Measurements from ENCODE around the gene TOX3.

TOX3 gene

DNA sequence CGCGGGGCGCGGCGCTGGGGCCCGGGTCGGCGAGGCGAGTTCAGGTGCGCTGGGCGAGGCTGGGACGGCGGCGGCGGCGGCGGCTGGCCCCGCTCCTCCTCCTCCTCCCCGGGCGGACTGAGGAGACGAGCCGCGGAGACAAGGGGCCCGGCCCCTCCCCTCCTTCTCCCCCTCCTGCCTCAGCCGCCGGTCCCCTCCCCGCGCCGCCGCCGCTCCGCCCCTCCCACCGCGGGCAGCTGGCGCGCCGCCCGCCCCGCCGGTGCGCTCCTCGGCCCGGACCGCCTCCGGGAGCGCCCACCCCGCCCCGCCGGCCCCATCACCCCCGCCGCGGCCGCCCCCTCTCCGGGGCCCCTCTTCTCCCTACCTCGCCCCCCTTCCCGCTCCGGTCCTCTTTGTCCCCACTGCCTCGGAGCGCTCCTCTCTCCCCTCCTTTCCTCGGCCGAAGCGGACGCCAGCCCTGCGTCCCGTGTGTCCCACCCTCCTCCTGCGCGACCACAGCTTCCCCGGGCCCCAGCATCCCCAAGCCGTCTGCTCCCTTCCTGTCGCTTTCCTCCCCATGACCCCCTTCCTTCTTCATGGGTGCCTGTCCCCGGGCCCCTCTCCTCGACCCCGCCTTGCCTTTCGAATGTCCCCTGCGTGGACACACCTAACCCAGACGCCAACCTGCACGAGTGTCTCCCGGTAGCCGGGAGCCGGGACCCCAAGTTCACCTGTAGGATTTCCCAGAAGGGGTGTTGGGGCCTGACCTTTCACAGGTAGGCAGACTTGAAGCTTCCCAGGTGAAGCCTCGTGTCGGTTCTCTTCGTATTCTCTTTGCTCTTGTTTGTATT is at the start of gene TOX3:
Gene TOX3 (minus strand): TSS at position 140 of the 830 bp plus-strand sequence. CDS start 420 bp downstream, outside the sequence.
- peak; percentile 9 for DNase-seq (ENCODE audit: low spot score)
- TF ChIP-seq, protein P1, sequence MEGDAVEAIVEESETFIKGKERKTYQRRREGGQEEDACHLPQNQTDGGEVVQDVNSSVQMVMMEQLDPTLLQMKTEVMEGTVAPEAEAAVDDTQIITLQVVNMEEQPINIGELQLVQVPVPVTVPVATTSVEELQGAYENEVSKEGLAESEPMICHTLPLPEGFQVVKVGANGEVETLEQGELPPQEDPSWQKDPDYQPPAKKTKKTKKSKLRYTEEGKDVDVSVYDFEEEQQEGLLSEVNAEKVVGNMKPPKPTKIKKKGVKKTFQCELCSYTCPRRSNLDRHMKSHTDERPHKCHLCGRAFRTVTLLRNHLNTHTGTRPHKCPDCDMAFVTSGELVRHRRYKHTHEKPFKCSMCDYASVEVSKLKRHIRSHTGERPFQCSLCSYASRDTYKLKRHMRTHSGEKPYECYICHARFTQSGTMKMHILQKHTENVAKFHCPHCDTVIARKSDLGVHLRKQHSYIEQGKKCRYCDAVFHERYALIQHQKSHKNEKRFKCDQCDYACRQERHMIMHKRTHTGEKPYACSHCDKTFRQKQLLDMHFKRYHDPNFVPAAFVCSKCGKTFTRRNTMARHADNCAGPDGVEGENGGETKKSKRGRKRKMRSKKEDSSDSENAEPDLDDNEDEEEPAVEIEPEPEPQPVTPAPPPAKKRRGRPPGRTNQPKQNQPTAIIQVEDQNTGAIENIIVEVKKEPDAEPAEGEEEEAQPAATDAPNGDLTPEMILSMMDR (IDR thresholded peaks at IDR 0.05; ENCODE audit: borderline replicate concordance, control extremely low read depth, extremely low read depth, insufficient read depth, missing control alignments), result no peak
- in situ Hi-C loops (cut with MboI; ENCODE audit: low sequenced_read_pairs, unreplicated experiment), result no loop called here

DNA sequence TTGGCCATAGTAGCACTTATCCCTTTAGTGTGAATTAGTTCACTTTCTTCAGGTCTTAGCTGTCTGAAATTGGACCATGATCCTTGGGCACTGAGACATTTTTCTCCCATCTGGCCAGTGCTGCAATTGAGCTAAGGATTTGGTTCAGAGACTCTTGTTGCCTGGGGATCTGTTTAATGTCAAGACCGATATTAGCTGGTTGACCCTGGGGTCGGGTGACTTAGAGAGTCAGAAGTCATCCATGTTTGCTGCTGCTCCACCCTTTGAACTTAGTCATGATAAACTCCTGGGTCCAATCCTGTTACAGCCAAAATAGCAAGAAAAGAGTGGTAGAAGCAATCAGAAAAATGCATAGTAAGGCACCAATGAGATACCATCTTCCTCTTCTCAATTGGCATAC is 45.8 kb upstream of the TOX3 start:
- in situ Hi-C loops (cut with MboI; ENCODE audit: low sequenced_read_pairs, unreplicated experiment), result no loop called here
- TF ChIP-seq, protein P1 (IDR thresholded peaks at IDR 0.05; ENCODE audit: borderline replicate concordance, control extremely low read depth, extremely low read depth, insufficient read depth, missing control alignments), result no peak

DNA sequence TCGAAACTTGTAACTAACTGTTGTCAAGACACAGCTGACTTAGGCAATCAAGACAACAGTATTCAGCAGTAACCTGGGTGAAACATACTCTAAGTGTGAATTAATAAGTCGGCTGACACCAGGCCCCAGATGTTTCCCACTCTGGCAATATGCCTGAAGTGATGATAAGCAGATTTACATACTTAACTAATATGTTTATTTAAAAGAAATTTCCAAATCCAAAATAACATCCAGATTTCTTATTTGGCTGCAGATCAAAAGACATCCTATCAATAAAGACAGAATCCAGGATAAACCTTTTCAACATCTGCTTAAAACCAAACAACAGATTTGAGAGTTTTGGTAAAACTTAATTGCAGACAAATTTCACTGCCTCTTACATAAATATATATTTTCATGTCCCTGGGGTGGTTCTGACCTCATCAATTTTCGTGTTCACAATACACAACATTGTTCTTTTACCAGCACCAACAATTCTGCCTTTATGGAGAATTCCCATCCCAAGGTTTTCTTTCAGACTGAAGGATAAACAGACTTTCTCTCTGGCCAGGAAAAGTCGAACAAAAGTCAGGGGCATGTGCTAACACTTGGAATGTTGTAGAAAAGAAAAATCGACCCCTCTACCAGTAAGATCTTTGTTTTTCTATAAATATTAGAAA is 45.1 kb upstream of the TOX3 start:
- no peak for DNase-seq (ENCODE audit: low spot score)
- TF ChIP-seq, protein P1 (IDR thresholded peaks at IDR 0.05; ENCODE audit: borderline replicate concordance, control extremely low read depth, extremely low read depth, insufficient read depth, missing control alignments), result no peak
- in situ Hi-C loops (cut with MboI; ENCODE audit: low sequenced_read_pairs, unreplicated experiment), result no loop called here

More for the DNA sequence above, 45.8 kb upstream of the TOX3 start:
- DNase-seq (ENCODE audit: low spot score), result no peak

DNA sequence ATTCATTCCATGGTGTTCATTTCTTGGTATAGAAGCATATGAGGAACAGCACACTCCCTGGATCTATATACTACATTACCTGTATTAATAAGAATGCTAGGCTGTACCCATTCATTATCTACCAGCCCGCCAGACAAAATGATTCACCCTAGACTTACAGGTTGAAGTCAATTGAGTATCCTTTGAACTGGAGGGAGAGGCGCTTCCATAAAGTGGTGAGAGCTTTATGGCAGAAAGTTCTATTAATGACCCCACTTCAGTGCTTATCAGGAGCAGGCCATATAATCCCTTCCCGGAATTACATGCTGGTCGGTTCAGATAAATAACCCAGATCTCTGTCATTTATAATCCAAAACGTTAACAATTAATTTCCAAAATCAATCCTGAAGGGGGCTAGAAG is 44.5 kb upstream of the TOX3 start:
- TF ChIP-seq, protein P1 (IDR thresholded peaks at IDR 0.05; ENCODE audit: borderline replicate concordance, control extremely low read depth, extremely low read depth, insufficient read depth, missing control alignments), result no peak
- in situ Hi-C loops (cut with MboI; ENCODE audit: low sequenced_read_pairs, unreplicated experiment), result no loop called here
- no peak for DNase-seq (ENCODE audit: low spot score)

DNA sequence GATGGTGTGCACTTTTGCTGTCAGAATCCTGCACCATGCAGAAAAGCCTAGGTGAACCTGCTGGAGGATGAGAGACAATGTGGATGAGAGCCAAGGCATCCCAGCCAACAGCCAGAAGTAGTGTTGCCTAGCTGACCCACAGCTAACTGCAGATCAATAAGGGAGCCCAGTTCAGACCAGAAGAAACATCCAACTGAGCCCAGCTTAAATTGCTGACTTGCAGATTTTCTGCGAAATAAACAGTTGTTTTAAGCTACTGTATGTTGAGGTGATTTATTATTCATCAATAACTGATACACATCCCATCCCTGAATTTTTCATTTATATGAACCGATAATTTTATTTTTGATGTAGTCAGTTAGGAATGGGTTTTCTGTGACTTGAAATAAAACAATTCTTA is 39.2 kb upstream of the TOX3 start:
- in situ Hi-C loops (cut with MboI; ENCODE audit: low sequenced_read_pairs, unreplicated experiment), result no loop called here
- TF ChIP-seq, protein P1 (IDR thresholded peaks at IDR 0.05; ENCODE audit: borderline replicate concordance, control extremely low read depth, extremely low read depth, insufficient read depth, missing control alignments), result no peak
- no peak for DNase-seq (ENCODE audit: low spot score)

DNA sequence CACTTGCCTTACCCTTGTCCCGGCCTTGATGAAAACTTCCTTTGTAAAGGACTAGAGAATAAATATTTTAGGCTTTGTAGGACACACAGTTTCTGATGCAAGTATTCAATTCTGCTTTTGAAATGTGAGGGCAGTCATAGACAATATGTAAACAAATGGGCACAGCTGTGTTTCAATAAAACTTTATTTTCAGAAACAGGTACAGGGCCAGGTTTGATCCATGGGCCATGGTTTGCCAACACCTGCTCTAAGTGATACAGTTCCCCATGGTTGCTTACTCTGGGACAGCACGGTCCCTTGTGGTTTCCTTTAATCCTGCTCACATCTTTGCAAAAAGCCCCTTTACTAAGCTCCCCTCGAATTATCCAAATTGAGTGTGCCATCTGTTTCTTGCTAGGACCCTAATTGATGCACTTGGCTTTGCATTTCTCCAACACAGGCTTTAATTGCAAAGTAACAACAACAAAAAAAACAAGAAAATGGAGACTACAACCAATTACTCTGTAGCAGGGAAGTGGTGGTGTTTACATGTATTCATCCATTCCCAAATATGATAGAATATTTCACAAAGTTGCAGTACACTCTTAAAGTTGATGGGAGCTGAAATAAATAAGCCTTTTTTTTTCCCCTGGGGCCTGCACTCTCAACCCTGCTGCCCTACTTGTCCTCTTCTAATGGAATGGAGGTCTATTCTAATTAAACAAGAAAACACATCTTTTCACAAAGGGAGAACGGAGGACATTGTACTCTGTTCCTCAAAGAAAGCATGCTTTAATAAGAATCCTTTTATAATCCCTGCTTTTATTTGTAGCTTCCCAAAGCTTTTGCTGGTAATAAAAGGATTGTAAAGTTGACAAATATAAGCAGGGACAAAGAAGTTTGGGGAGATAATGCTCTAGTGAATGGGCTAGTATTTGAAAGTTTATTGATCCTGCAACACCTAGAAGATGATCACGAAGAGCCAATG is 37.7 kb upstream of the TOX3 start:
- in situ Hi-C loops (cut with MboI; ENCODE audit: low sequenced_read_pairs, unreplicated experiment), result no loop called here
- no peak for DNase-seq (ENCODE audit: low spot score)
- TF ChIP-seq, protein P1 (IDR thresholded peaks at IDR 0.05; ENCODE audit: borderline replicate concordance, control extremely low read depth, extremely low read depth, insufficient read depth, missing control alignments), result no peak

Measured in GM13976 (cell line).